Large intestine (tissue), 3 donors: ENCODE results near the gene RAI1. TPM values are rescaled to one million over a fixed set of nuclear protein-coding genes. Genes with fewer than 3 reads are reported as not detected.

Experiments
- DNase-seq, 2 donors: peaks; one replicate each; pipeline versions ENCODE4 v3.0.0 to v3.0.0-alpha.2; 2013
- H3K27ac ChIP-seq: one replicate; pipeline ENCODE4 v1.5.1; 2013; ENCODE audit warnings: low read length
- H3K27me3 ChIP-seq: 2 replicates; pipeline ENCODE4 v1.6.1; 2013; ENCODE audit warnings: low read length; ENCODE audit not compliant: control insufficient read depth, insufficient read depth
- H3K36me3 ChIP-seq: 2 replicates; pipeline ENCODE4 v1.6.1; 2013; ENCODE audit warnings: low read length; ENCODE audit not compliant: control insufficient read depth, insufficient read depth
- H3K4me1 ChIP-seq: one replicate; pipeline ENCODE4 v1.6.1; 2013; ENCODE audit warnings: low read length; ENCODE audit not compliant: control insufficient read depth, insufficient read depth
- H3K4me3 ChIP-seq: one replicate; pipeline ENCODE4 v1.5.1; 2013; ENCODE audit warnings: low read length
- H3K9me3 ChIP-seq: one replicate; pipeline ENCODE4 v1.6.1; 2013; ENCODE audit warnings: mild to moderate bottlenecking, low read depth, low read length, moderate library complexity; ENCODE audit not compliant: control insufficient read depth
- WGBS: methylation state at CpG from one replicate; pipeline ENCODE4 v1.1.5; 2013; ENCODE audit warnings: low lambda C conversion rate; ENCODE audit not compliant: insufficient coverage; 5-methylcytosine and 5-hydroxymethylcytosine counted together
- polyA plus RNA-seq: library from polyadenylated mRNA; unstranded; fragments of 120-200 nt; gene quantifications from one replicate; pipeline ENCODE4 v1.2.1, GENCODE V29; 2013

RAI1 gene
- polyA plus RNA-seq, 1 donor: 26.2 TPM

- Histone ChIP-seq H3K27me3 (no peaks in the 10 kb centered on the region), H3K27ac (no peak overlapping the region), H3K4me3 (no peak overlapping the region), H3K4me1 (peaks cover 10% of the 10 kb centered on the region), H3K36me3 (peaks cover 14% of the 10 kb centered on the region), H3K9me3 (no peaks in the 10 kb centered on the region)
- DNase-seq: no peak
- WGBS: no CpG with 5 or more reads among the region's 5 CpGs
These were observed 179.5 kb downstream of the RAI1 start for GRCh38 chr17:17860766-17861107.

Other genes with a start within 250 kb of the RAI1 start
- 17.4 TPM for gene MED9, start 204.5 kb upstream of the RAI1 start, polyA plus RNA-seq
- 20.0 TPM for gene RASD1, start 185.1 kb upstream of the RAI1 start, polyA plus RNA-seq
- gene PEMT, start 89.8 kb upstream of the RAI1 start, polyA plus RNA-seq: 25.7 TPM
- 79.1 TPM for gene SREBF1, start 155.5 kb downstream of the RAI1 start, polyA plus RNA-seq